ENCODE data around the gene SOST.
A peak's percentile ranks its signal among the peaks of the same experiment; 100 is the strongest.

SOST gene

GRCh38 chr17:43736389-43736788 lies 22.2 kb downstream of the SOST start:
- Histone ChIP-seq H3K27me3 (ENCODE audit: control insufficient read depth in 1 of 2, insufficient read depth in 2 of 2, low read length in 2 of 2) (no peaks in the 10 kb centered on the region), H3K4me3 (ENCODE audit: low read depth in 1 of 2, low read length in 2 of 2) (no peak overlapping the region), H3K4me1 (ENCODE audit: insufficient read depth, low read length) (no peaks in the 10 kb centered on the region), H3K36me3 (ENCODE audit: insufficient read depth, low read length) (no peaks in the 10 kb centered on the region), H3K9ac (ENCODE audit: low read length) (no peak overlapping the region), H3K27ac (ENCODE audit: low read depth, low read length) (no peak overlapping the region), H3K9me3 (ENCODE audit: low read length) (no peaks in the 10 kb centered on the region)

GRCh38 chr17:43734376-43734775 lies 24.2 kb downstream of the SOST start:
- Histone ChIP-seq H3K9ac (ENCODE audit: low read length) (no peak overlapping the region), H3K9me3 (ENCODE audit: low read length) (no peaks in the 10 kb centered on the region), H3K4me3 (ENCODE audit: low read depth in 1 of 2, low read length in 2 of 2) (no peak overlapping the region), H3K4me1 (ENCODE audit: insufficient read depth, low read length) (no peaks in the 10 kb centered on the region), H3K27me3 (ENCODE audit: control insufficient read depth in 1 of 2, insufficient read depth in 2 of 2, low read length in 2 of 2) (no peaks in the 10 kb centered on the region), H3K36me3 (ENCODE audit: insufficient read depth, low read length) (no peaks in the 10 kb centered on the region), H3K27ac (ENCODE audit: low read depth, low read length) (no peak overlapping the region)

- Histone ChIP-seq H3K4me1 (ENCODE audit: insufficient read depth, low read length) (no peaks in the 10 kb centered on the region), H3K27me3 (ENCODE audit: control insufficient read depth in 1 of 2, insufficient read depth in 2 of 2, low read length in 2 of 2) (no peaks in the 10 kb centered on the region), H3K27ac (ENCODE audit: low read depth, low read length) (no peak overlapping the region), H3K9me3 (ENCODE audit: low read length) (no peaks in the 10 kb centered on the region), H3K9ac (ENCODE audit: low read length) (no peak overlapping the region), H3K4me3 (ENCODE audit: low read depth in 1 of 2, low read length in 2 of 2) (no peak overlapping the region), H3K36me3 (ENCODE audit: insufficient read depth, low read length) (no peaks in the 10 kb centered on the region)
Observed at GRCh38 chr17:43733956-43734355, 24.6 kb downstream of the SOST start.

GRCh38 chr17:43732958-43733357 lies 25.6 kb downstream of the SOST start:
- Histone ChIP-seq H3K4me3 (ENCODE audit: low read depth in 1 of 2, low read length in 2 of 2) (no peak overlapping the region), H3K27me3 (ENCODE audit: control insufficient read depth in 1 of 2, insufficient read depth in 2 of 2, low read length in 2 of 2) (no peaks in the 10 kb centered on the region), H3K4me1 (ENCODE audit: insufficient read depth, low read length) (no peaks in the 10 kb centered on the region), H3K9ac (ENCODE audit: low read length) (no peak overlapping the region), H3K36me3 (ENCODE audit: insufficient read depth, low read length) (no peaks in the 10 kb centered on the region), H3K9me3 (ENCODE audit: low read length) (no peaks in the 10 kb centered on the region), H3K27ac (ENCODE audit: low read depth, low read length) (no peak overlapping the region)

DNA sequence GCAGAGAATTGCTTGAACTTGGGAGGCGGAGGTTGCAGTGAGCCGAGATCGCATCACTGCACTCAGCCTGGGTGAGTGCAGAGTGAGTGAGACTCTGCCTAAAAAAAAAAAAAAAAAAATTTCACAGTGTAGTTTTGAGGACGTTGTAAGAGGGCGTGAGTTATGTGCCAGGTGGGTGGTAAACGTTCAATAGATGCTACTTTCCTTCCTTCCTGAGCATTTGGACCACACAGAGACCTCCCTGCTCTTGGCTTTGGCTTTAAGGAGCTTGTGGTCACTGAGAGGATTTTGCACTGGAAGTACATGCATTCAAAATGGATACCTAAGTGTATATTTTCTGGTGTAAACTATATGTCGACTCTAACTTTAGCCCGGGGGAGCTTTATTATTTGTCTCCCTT lies 30.5 kb downstream of the SOST start:
- Histone ChIP-seq H3K27me3 (ENCODE audit: control insufficient read depth in 1 of 2, insufficient read depth in 2 of 2, low read length in 2 of 2) (no peaks in the 10 kb centered on the region), H3K4me1 (ENCODE audit: insufficient read depth, low read length) (no peaks in the 10 kb centered on the region), H3K4me3 (ENCODE audit: low read depth in 1 of 2, low read length in 2 of 2) (no peak overlapping the region), H3K9me3 (ENCODE audit: low read length) (no peaks in the 10 kb centered on the region), H3K9ac (ENCODE audit: low read length) (no peak overlapping the region), H3K36me3 (ENCODE audit: insufficient read depth, low read length) (no peaks in the 10 kb centered on the region), H3K27ac (ENCODE audit: low read depth, low read length) (no peak overlapping the region)

GRCh38 chr17:43723697-43724359 lies 34.8 kb downstream of the SOST start:
- H3K9me3 ChIP-seq (ENCODE audit: low read length): no peaks in the 10 kb centered on the region
- H3K36me3 ChIP-seq (ENCODE audit: insufficient read depth, low read length): no peaks in the 10 kb centered on the region
- H3K27me3 ChIP-seq (ENCODE audit: control insufficient read depth in 1 of 2, insufficient read depth in 2 of 2, low read length in 2 of 2): no peaks in the 10 kb centered on the region
- H3K9ac ChIP-seq (ENCODE audit: low read length): no peak overlapping the region
- no peak overlapping the region for H3K4me3 ChIP-seq (ENCODE audit: low read depth in 1 of 2, low read length in 2 of 2)
- H3K27ac ChIP-seq (ENCODE audit: low read depth, low read length): no peak overlapping the region
- H3K4me1 ChIP-seq (ENCODE audit: insufficient read depth, low read length): peaks cover 4% of the 10 kb centered on the region

DNA sequence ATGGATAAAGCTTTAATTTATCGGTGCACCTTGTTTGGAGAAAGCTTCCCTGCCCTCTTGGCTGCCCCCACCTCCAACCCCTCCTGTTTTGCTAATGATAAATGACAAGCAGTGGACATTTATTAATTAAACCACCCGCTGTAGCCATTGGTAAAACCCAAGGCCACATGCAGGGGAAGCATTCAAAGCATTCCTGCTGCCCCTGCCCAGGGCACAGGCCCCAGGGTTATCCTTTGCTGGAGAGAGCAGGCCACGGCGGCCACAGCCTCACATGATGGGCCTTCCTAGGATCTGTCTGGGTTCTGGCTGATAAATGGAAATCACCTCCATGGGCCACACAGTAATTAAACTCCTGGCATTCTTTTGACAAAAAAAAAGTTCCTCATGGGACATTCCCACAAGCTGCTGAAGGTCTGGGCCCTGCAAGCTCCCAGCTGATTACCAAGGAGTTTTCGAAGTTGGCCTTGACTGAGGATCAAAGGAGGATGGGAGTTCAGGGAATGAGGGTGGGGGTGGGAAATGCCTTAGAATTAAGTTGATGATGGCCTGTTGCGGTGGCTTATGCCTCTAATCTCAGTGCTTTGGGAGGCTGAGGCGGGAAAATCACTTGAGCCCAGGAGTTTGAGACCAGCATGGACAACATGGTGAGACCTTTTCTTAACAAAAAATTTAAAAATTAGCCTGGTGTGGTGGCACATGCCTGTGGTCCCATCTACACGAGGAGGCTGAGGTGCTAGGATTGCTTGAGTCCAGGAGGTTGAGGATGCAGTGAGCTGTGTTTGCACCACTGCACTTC lies 35.5 kb downstream of the SOST start:
- no peaks in the 10 kb centered on the region for H3K27me3 ChIP-seq (ENCODE audit: control insufficient read depth in 1 of 2, insufficient read depth in 2 of 2, low read length in 2 of 2)
- H3K9me3 ChIP-seq (ENCODE audit: low read length): no peaks in the 10 kb centered on the region
- no peaks in the 10 kb centered on the region for H3K36me3 ChIP-seq (ENCODE audit: insufficient read depth, low read length)
- no peak overlapping the region for H3K9ac ChIP-seq (ENCODE audit: low read length)
- H3K4me1 ChIP-seq (ENCODE audit: insufficient read depth, low read length): peaks cover 4% of the 10 kb centered on the region
- H3K27ac ChIP-seq (ENCODE audit: low read depth, low read length): no peak overlapping the region
- no peak overlapping the region for H3K4me3 ChIP-seq (ENCODE audit: low read depth in 1 of 2, low read length in 2 of 2)

DNA sequence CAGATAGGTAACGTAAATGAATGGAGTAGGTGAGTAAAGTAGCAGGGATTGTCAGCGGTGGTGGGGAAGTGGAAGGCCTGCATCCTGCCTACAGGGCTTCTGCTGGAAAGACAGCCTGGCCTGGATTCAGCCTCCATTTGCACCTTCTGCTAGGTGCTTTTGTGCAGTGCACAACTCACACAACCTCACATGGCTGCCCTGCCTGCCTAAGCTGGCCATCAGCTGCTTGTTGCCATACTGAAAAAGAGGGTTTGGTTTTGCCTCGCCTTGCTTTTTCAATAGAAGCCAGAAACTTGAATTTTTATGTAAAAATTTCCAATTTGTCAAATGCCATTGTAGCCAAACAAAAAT lies 36.3 kb downstream of the SOST start:
- Histone ChIP-seq H3K4me3 (ENCODE audit: low read depth in 1 of 2, low read length in 2 of 2) (no peak overlapping the region), H3K36me3 (ENCODE audit: insufficient read depth, low read length) (no peaks in the 10 kb centered on the region), H3K9me3 (ENCODE audit: low read length) (no peaks in the 10 kb centered on the region), H3K9ac (ENCODE audit: low read length) (no peak overlapping the region), H3K27me3 (ENCODE audit: control insufficient read depth in 1 of 2, insufficient read depth in 2 of 2, low read length in 2 of 2) (no peaks in the 10 kb centered on the region), H3K4me1 (ENCODE audit: insufficient read depth, low read length) (peaks cover 4% of the 10 kb centered on the region), H3K27ac (ENCODE audit: low read depth, low read length) (no peak overlapping the region)

- H3K36me3 ChIP-seq (ENCODE audit: insufficient read depth, low read length): no peaks in the 10 kb centered on the region
Observed at GRCh38 chr17:43721537-43722268, 36.9 kb downstream of the SOST start.

DNA sequence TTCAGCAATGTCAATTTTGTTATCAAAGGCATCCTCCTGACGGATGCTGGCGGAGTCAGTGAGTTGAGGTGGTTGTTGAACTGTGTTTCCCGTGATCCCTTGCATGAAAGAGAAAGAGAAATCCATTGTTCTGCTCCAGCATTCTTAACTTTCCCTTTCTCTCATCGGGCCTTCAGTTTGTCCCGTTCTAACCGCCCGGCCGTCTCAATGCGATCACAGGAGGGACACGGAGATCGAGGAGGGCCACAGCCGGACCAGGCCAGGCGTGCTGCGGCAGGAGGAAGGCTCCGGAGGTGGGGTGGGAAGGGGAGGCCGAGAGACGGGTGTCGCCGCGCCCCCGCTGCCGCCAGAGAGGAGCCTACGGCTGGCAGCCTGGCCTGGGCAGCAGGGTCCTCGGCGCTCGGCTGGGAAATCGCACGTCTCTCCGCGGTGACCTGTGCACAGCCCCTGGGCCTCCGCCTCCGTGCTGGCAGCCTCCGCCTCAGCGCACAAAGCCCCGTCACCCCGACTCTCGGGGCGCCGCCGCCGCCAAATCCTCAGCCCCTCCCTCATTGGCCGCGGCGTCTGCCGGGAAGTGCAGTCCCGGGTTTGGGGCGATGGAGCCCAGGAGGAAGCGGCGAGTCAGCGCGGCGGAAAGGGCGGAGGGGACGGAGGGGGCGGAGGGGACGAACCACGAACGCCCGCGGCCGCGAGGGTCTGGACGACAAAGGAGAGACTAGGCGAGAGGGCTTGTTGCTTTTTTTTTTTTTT lies 38.1 kb downstream of the SOST start:
- Histone ChIP-seq H3K27ac (ENCODE audit: low read depth, low read length) (peak overlapping the region; percentile 96), H3K4me1 (ENCODE audit: insufficient read depth, low read length) (peaks cover 4% of the 10 kb centered on the region), H3K9me3 (ENCODE audit: low read length) (no peaks in the 10 kb centered on the region), H3K9ac (ENCODE audit: low read length) (peak overlapping the region; percentile 90), H3K4me3 (ENCODE audit: low read depth in 1 of 2, low read length in 2 of 2) (peak overlapping the region; percentile 87 to 91), H3K36me3 (ENCODE audit: insufficient read depth, low read length) (no peaks in the 10 kb centered on the region), H3K27me3 (ENCODE audit: control insufficient read depth in 1 of 2, insufficient read depth in 2 of 2, low read length in 2 of 2) (no peaks in the 10 kb centered on the region)

More at GRCh38 chr17:43721537-43722268, 36.9 kb downstream of the SOST start:
- Histone ChIP-seq H3K27me3 (ENCODE audit: control insufficient read depth in 1 of 2, insufficient read depth in 2 of 2, low read length in 2 of 2) (no peaks in the 10 kb centered on the region), H3K4me3 (ENCODE audit: low read depth in 1 of 2, low read length in 2 of 2) (no peak overlapping the region), H3K9me3 (ENCODE audit: low read length) (no peaks in the 10 kb centered on the region), H3K9ac (ENCODE audit: low read length) (no peak overlapping the region), H3K27ac (ENCODE audit: low read depth, low read length) (no peak overlapping the region), H3K4me1 (ENCODE audit: insufficient read depth, low read length) (peaks cover 4% of the 10 kb centered on the region)

DNA sequence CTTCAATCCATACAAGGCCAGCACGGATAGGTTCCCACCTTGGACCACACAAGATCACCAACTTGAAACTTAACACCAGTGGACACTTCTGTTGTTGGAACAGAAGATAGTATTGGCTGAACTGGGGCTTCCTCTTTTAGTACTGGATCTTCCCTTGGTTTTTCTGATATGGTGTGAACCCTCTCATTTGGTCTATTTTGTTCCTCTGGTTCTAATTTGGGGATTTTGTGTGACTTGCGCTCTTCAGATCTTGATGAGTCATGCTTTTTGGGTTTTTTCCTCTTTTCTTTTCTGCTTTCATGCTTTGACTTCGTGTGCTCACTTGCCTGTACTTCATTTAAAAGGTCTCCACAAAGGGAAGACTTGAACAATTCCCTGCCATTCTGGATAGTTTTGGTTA lies 39.0 kb downstream of the SOST start:
- Histone ChIP-seq H3K27me3 (ENCODE audit: control insufficient read depth in 1 of 2, insufficient read depth in 2 of 2, low read length in 2 of 2) (peaks cover 0 to under 1% of the 10 kb centered on the region in 2 donors), H3K27ac (ENCODE audit: low read depth, low read length) (no peak overlapping the region), H3K4me1 (ENCODE audit: insufficient read depth, low read length) (peaks cover 4% of the 10 kb centered on the region), H3K9ac (ENCODE audit: low read length) (peak overlapping the region; percentile 90), H3K36me3 (ENCODE audit: insufficient read depth, low read length) (no peaks in the 10 kb centered on the region), H3K4me3 (ENCODE audit: low read depth in 1 of 2, low read length in 2 of 2) (no peak overlapping the region), H3K9me3 (ENCODE audit: low read length) (no peaks in the 10 kb centered on the region)

Measured in muscle layer of colon (tissue), 2 donors.